ENCODE data around the gene LAMC1.

LAMC1 gene

DNA sequence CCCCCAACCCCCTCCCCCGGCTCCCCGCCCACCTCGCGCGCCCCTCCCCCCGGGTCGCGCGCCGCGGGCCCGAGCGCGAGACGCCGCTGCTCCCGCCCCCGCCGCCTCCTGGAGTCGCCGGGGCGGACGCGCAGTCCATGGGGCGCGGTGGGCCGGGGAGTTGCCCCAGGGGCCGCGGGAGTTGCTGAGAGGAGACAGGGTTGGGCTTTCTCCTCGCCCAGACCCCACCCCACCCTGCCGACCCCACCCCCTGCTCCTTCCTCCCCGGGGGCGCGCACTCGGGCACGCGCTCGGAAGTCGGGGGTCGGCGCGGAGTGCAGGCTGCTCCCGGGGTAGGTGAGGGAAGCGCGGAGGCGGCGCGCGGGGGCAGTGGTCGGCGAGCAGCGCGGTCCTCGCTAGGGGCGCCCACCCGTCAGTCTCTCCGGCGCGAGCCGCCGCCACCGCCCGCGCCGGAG is at the start of gene LAMC1:
Gene LAMC1 (plus strand): TSS at position 275 of the 455 bp plus-strand sequence. CDS start 297 bp downstream, outside the sequence.
- peak; percentile 83 to 91 (median 84) for DNase-seq

DNA sequence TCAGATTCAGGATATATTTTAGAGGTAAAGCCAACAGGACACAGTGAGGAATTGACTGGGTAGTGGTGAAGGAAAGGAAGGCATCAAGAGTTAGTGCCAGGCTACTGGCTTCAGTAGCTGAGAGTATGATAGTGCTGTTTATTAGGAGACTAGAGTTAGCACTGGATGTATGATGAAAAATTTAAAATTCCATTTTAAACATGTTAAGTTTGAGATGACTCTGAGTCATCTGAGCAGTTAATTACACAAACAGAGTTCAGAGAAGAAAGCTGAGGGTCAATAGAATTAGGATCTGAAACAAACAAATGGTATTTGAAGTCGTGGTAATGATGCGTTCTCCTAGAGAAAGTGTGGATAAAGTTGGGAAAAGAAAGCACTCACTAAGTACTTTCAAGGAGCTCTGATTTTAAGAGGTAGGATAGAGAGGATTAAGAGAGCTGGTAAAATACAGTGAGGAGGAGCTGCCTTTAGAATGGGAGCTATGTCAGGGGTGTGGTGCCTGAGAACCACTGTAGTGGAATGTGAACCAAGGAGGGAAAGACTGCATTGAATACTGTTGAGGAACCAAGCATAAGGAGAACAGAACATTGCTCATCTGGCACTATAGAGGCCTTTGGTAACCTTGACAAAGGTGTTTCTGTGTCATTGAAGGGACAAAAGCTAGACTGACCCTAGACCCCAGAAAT is 48.6 kb upstream of the LAMC1 start:
- no peak for DNase-seq

DNA sequence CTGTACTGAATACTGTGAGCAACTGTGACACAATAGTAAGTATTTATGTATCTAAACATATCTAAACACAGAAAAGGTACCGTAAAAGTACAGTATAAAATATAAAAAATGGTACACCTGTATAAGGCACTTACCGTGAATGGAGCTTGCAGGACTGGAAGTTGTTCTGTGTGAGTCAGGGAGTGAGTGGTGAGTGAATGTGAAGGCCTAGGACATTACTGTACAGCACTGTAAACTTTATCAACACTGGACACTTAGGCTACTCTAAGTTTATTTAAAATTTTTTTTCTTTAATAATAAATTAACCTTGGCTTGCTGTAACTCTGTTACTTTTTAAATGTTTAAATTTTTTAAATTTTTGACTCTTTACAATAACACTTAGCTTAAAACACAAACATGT is 45.7 kb upstream of the LAMC1 start:
- DNase-seq: no peak

DNA sequence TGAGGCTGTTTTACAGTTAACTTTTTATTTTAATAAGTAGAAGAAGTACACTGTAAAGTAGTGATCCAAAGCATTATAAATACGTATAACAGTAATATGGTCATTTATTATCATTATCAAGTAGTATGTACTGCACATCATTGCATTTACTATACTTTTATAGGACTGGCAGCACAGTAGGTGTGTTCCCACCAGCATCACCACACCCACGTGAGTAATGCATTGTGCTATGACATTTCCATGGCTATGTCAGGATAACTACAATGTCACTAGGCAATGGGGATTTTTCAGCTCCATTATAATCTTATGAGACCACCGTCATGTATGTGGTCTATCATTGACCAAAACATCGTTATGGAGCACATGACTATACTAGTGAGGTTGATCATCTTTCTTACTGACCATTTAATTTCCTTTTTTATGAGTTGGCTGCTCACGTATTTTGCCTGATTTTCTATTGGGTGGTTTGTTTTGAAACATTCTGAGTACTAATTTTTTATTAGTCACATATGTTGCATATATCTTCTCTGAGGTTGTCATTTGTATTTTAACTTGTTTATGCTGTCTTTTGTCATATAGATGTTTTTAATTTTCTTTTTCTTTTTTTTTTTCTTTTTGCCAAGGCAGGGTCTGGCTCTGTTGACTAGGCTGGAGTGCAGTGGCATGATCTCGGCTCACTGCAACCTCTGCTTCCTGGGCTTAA is 44.9 kb upstream of the LAMC1 start:
- no peak for DNase-seq

DNA sequence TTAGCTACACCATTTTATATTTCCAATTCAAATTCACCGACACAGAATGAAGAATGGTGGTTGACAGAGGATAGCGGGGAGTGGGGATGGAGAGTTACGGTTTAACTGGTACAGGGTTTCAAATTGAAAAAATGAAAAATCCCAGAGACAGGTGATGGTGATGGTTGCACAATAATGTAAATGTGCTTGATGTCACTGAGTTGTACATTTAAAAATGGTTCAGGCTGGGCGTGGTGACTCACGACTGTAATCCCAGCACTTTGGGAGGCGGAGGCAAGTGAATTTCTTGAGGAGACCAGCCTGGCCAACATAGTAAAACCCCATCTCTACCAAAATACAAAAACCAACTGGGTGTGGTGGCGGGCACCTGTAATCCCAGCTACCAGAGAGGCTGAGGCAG is 39.1 kb upstream of the LAMC1 start:
- DNase-seq: no peak

- no peak for DNase-seq
These were observed 38.6 kb upstream of the LAMC1 start for GRCh38 chr1:182984621-182985020.

DNA sequence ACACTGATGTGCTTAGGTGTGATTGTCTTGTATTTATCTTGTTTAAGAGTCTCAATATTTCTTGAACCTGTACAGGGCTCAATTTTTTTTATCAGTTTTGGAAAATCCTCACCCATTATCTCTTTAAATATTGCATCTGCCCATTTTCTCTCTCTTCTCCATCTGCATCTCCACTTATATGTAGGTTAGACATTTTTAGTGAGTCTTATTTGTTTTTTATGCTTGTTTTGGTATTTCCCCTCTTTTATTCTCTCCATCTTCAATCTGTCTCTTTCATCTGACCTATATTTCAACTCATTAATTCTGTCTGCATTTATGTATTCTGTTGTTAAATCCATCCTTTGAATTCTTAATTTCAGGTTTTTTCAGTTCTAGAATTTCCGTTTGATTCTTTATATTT is 37.3 kb upstream of the LAMC1 start:
- DNase-seq: no peak

GRCh38 chr1:182990413-182991144 is 32.6 kb upstream of the LAMC1 start:
- no peak for DNase-seq

- DNase-seq: no peak
These were observed 29.5 kb upstream of the LAMC1 start for GRCh38 chr1:182993746-182994145.

DNA sequence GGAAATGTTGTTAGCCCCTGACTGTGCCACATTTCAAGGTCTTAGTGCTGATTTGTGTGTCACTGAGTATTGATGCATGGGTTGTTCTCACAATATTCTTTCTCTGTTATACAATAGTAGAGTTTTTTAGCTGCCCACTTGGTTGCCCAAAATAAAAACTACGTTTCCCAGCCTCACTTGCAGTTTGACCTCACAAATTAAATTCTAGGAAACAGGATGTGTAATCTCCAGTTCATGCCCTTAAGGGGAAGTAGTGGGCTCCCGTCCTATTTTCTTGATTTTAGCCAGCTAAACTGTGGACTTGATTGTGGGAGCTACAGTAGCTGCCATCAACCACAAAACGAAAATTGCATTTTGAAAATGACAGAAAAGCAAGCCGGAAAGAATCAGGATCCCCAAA is 27.3 kb upstream of the LAMC1 start:
- DNase-seq: no peak

- DNase-seq: no peak
These were observed 26.4 kb upstream of the LAMC1 start for GRCh38 chr1:182996816-182997215.

DNA sequence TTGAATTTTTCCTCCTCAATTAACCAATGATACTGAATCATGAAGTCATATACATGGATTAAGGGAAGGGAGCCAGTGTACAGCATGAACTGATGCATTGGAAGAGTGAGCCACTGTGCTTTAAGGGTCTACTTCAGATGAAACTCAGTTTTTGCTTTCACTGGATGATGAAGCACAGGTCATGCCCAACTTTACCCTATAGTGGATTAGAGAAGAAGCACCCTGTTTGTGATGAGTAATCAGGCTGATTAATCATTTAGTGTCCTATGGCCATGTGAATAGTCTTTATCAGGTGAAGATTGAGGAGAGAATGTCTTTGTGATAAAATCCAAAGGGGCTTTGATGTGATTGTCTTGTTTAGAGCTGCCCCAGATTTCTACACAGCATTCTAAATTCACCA is 24.7 kb upstream of the LAMC1 start:
- no peak for DNase-seq

- no peak for DNase-seq
These were observed 22.9 kb upstream of the LAMC1 start for GRCh38 chr1:183000167-183000962.

DNA sequence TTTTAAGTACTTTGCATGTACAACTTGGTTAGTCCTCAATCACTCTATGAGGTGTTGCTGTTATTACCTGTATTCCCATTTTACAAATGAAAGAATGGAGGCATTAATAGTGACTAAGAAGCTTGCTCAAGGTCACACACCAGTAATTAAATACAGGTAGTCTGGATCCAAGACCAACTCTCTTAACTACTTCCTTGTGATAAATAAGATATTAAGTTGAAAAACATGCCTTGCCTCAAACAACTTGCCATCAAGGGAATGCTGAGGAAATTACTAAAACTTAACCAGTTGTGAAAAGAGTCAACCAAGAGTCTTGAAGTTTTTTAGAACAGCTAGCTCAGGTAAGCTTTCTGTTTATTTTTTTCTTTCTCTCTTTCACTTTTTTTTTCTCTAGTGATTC is 21.0 kb upstream of the LAMC1 start:
- peak in 2 of 3 experiments; percentile 9 to 78 for DNase-seq

GRCh38 chr1:183002797-183003196 is 20.4 kb upstream of the LAMC1 start:
- peak in 1 of 3 experiments; percentile 81 for DNase-seq

DNA sequence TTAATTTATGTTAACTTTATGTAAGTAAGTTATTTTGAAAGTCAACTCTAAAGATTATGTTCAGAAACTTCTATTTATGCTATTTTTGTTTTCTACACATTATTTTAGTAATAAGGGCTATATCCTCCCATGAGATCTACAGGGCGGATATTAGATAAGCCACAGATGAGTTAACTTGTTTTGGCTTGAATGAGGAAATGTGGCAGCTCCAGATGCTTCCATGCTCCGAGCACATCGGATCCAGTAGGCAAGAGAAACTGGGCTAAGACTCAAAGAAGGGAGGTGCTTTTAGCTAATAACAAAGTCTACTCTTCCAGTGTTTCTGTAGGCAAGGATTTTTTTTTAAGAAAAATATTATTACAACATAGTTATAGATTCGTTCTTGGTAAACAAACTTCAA is 20.0 kb upstream of the LAMC1 start:
- peak in 1 of 3 experiments; percentile 51 for DNase-seq

- DNase-seq: no peak
These were observed 19.1 kb upstream of the LAMC1 start for GRCh38 chr1:183004141-183004540.

DNA sequence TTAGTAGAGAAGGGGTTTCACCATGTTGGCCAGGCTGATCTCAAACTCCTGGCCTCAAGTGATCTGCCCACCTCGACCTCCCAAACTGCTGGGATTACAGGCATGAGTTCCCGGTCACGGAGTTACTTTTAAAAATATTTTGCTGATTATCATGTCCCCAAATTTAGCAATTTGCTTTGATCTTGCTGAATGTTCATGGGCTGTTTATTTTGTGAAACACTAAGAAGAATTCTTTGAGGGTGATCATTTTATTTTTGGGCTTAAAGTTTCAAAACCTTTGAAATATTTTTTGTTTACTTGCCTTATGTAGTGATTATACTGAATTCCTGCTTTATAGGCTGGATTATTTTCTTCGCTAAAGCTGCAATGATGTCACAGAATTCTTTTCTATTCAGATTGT is 11.4 kb upstream of the LAMC1 start:
- DNase-seq: no peak

DNA sequence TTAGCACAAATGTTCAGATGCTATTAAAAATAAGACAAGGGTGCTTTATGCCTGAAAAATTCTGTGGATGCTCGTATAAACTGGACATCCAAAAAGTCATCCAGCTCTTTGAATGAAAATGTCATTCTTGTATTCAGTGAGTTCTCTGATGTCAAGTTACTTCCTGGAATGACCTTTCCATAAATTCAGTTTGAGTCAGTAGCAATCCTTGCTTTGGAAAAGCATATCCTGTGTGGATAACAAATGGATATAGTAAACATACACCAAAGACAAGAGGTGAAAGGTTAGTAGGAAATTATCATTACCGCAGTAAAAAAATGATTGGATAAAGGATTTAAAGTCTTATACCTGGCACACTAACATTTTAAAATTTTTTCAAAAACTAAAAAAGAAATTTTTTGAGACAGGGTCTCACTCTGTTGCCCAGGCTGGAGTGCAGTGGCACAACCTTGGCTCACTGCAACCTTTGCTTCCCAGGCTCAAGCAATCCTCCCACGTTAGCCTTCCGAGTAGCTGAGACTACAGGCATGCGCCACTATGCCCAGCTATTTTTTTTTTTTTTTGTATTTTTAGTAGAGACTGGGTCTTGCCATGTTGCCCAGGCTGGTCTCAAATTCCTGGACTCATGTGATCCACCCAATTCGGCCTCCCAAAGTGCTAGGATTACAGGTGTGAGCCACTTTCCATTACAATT is 10.8 kb upstream of the LAMC1 start:
- DNase-seq: no peak

GRCh38 chr1:183019139-183019740 is 4.0 kb upstream of the LAMC1 start:
- no peak for DNase-seq

- DNase-seq: peak in 1 of 3 experiments; percentile 7
These were observed 3.4 kb upstream of the LAMC1 start for GRCh38 chr1:183019860-183020259.
